Measurements from ENCODE around the gene HSPH1.

HSPH1 gene

GRCh38 chr13:31122143-31122542 is 39.6 kb downstream of the HSPH1 start:
- H3K4me3 ChIP-seq (ENCODE audit: low read depth, low read length) = no peak overlapping the region
- TF ChIP-seq, protein P1, sequence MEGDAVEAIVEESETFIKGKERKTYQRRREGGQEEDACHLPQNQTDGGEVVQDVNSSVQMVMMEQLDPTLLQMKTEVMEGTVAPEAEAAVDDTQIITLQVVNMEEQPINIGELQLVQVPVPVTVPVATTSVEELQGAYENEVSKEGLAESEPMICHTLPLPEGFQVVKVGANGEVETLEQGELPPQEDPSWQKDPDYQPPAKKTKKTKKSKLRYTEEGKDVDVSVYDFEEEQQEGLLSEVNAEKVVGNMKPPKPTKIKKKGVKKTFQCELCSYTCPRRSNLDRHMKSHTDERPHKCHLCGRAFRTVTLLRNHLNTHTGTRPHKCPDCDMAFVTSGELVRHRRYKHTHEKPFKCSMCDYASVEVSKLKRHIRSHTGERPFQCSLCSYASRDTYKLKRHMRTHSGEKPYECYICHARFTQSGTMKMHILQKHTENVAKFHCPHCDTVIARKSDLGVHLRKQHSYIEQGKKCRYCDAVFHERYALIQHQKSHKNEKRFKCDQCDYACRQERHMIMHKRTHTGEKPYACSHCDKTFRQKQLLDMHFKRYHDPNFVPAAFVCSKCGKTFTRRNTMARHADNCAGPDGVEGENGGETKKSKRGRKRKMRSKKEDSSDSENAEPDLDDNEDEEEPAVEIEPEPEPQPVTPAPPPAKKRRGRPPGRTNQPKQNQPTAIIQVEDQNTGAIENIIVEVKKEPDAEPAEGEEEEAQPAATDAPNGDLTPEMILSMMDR (IDR thresholded peaks at IDR 0.05; ENCODE audit: low read depth, low read length, missing control alignments) = no peak
- no peak for DNase-seq (ENCODE audit: low read depth)

DNA sequence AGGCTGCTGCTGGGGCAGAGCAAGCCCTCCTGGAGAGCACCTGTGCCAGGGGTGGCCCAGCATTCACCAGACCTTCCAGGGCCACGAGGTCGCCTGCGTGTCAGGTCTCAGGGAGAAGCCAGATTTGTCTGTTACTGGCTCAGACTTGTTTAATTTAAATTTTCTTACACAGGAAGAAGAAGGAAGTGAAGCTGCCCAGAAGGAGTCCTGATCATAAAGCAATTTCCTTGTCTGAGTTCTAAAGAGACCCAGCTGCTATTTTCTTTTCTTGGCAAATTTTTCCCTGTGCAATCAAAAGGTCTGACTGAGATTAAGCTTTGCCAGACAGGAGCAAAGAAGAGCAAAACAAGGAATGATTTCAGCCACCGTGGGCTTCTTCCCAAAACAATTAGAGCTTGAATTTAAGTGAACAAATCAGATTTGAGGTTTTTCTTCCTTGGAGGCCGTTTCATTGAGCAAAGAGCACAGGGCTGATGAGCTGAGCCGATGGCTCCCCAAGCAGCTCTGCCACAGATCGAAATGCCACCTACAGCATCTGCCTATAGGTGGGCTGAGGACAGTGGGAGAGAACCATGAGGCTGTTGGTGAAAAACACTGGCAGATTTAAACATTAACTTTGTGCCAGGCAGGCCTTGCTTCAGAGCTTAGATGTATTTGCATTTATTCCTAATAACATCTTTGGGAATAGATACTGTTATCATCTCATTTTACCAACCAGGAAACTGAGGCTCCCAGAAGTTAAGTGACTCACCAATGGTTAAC is 40.1 kb downstream of the HSPH1 start:
- no peak for DNase-seq (ENCODE audit: low read depth)
- TF ChIP-seq, protein P1 (IDR thresholded peaks at IDR 0.05; ENCODE audit: low read depth, low read length, missing control alignments) = no peak
- H3K4me3 ChIP-seq (ENCODE audit: low read depth, low read length) = no peak overlapping the region

- no peak for DNase-seq (ENCODE audit: low read depth)
- H3K4me3 ChIP-seq (ENCODE audit: low read depth, low read length) = no peak overlapping the region
- TF ChIP-seq, protein P1 (IDR thresholded peaks at IDR 0.05; ENCODE audit: low read depth, low read length, missing control alignments) = no peak
These were observed 41.6 kb downstream of the HSPH1 start for GRCh38 chr13:31119966-31120700.

- TF ChIP-seq, protein P1 (IDR thresholded peaks at IDR 0.05; ENCODE audit: low read depth, low read length, missing control alignments) = no peak
- DNase-seq (ENCODE audit: low read depth) = no peak
- H3K4me3 ChIP-seq (ENCODE audit: low read depth, low read length) = no peak overlapping the region
These were observed 42.2 kb downstream of the HSPH1 start for GRCh38 chr13:31119526-31119925.

DNA sequence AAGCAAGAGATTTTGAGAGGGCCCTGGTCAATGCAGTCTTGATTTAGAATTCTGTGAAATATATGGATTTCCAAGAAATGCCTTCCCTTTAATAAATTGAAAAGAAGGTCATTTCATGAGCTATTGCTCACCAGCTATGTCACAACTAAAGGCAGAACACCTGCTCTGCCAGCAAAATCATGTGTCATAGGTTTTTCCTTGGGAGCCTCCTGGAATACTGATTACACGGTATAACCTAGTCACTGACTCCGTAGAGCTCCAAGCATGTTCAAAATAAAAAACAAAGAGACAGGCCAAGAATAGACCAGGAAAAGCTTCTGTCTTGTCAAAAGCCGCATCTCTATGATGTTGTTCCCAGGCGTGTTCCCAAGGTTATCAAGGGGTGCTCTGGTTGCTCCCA is 45.5 kb downstream of the HSPH1 start:
- TF ChIP-seq, protein P1 (IDR thresholded peaks at IDR 0.05; ENCODE audit: low read depth, low read length, missing control alignments) = no peak
- DNase-seq (ENCODE audit: low read depth) = no peak
- H3K4me3 ChIP-seq (ENCODE audit: low read depth, low read length) = no peak overlapping the region

DNA sequence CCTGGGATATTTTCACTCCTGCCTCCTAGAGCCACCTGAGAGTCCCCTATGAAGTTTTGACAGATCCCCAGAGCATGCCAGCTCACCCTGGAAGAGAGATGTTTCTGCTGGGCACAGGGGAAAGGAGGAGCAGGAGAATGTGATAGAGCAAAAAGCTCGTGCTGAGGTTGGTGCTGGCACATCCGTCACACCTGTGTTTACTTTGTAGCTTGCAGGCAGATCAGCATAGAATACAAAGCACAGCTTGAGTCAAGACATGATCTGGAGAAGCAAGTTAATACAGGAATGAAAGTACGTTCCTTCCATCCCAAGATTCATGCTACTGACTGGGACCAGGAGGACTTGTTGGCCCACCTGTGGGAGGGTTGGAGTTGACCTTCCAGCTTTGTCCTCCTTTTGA is 46.1 kb downstream of the HSPH1 start:
- no peak for DNase-seq (ENCODE audit: low read depth)
- TF ChIP-seq, protein P1 (IDR thresholded peaks at IDR 0.05; ENCODE audit: low read depth, low read length, missing control alignments) = no peak
- no peak overlapping the region for H3K4me3 ChIP-seq (ENCODE audit: low read depth, low read length)

Measured in GM12864 (cell line).